RWPE2 (cell line): ENCODE results near the gene BMP8A.

Experiments
- ATAC-seq: fragments of 200-7000 bp; cut with Tn5 transposase; 3 replicates; pipeline ENCODE4 v1.9.1; 2021; ENCODE audit warnings: low read depth
- DNase-seq: peaks from one replicate; pipeline ENCODE4 v3.0.0-alpha.2; 2020; ENCODE audit warnings: low spot score
- H3K27ac ChIP-seq: fragments of 450-650 bp; 2 replicates; pipeline ENCODE4 v1.5.1; 2017; ENCODE audit warnings: mild to moderate bottlenecking; ENCODE audit not compliant: poor library complexity, severe bottlenecking
- H3K27me3 ChIP-seq: fragments of 250-450 bp; sonication (Bioruptor Pico); 2 replicates; pipeline ENCODE4 v1.5.1; 2021; ENCODE audit warnings: mild to moderate bottlenecking, moderate library complexity; ENCODE audit not compliant: insufficient read depth, poor library complexity, severe bottlenecking
- H3K36me3 ChIP-seq: fragments of 250-450 bp; sonication (Bioruptor Pico); 2 replicates; pipeline ENCODE4 v1.5.1; 2020; ENCODE audit warnings: low read depth, mild to moderate bottlenecking, moderate library complexity
- H3K4me1 ChIP-seq: fragments of 250-450 bp; sonication (Bioruptor Pico); 2 replicates; pipeline ENCODE4 v1.5.1; 2021; ENCODE audit warnings: mild to moderate bottlenecking, moderate library complexity; ENCODE audit not compliant: insufficient read depth, poor library complexity, severe bottlenecking
- H3K4me3 ChIP-seq: fragments of 250-450 bp; sonication (Bioruptor Pico); 2 replicates; pipeline ENCODE4 v1.5.1; 2021; ENCODE audit warnings: mild to moderate bottlenecking, moderate library complexity; ENCODE audit not compliant: severe bottlenecking
- H3K9me3 ChIP-seq: fragments of 250-450 bp; sonication (Bioruptor Pico); 2 replicates; pipeline ENCODE4 v1.5.1; 2021; ENCODE audit warnings: mild to moderate bottlenecking, moderate library complexity; ENCODE audit not compliant: severe bottlenecking
- TF ChIP-seq, protein P1 (sequence below): fragments of 450-650 bp; IDR thresholded peaks from one replicate; pipeline ENCODE4 v1.5.1; 2017; ENCODE audit warnings: mild to moderate bottlenecking, moderate library complexity; ENCODE audit not compliant: poor library complexity, severe bottlenecking

BMP8A gene

DNA sequence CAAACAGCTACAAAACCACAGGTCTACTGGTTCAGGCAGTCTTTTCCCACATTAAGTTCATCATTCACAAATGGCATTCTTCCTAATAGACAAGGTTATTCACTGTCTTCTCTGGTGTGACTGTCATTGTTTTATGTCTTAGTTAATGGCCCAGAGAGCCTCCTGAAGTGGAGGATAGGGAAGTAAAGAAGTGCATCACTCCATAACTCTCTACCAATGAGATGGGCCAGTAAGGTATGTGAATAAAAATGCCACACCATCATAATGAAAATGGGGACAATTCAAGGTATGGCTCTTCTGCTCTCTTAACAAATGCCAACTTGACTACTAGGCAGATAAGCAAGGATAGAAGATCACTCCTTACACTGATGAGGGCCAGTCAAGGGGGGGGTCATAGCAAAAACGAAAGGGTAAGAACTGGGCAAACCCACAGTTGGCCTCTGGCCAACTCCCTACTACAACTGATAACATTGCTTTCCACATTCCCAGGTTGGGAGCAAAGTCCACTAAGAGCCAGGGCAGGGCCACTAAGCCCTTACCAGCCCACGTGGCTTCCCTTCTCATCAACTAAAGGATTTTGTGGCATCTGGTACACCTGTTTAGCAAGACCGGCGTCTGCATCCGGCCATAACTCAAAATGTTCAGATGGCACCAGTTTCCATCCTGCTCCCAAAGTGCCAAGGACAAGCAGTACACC lies 75.2 kb downstream of the BMP8A start:
- no peak overlapping the region for H3K27ac ChIP-seq
- H3K4me1 ChIP-seq = no peaks in the 10 kb centered on the region
- H3K36me3 ChIP-seq = peaks cover 100% of the 10 kb centered on the region
- TF ChIP-seq, protein P1, sequence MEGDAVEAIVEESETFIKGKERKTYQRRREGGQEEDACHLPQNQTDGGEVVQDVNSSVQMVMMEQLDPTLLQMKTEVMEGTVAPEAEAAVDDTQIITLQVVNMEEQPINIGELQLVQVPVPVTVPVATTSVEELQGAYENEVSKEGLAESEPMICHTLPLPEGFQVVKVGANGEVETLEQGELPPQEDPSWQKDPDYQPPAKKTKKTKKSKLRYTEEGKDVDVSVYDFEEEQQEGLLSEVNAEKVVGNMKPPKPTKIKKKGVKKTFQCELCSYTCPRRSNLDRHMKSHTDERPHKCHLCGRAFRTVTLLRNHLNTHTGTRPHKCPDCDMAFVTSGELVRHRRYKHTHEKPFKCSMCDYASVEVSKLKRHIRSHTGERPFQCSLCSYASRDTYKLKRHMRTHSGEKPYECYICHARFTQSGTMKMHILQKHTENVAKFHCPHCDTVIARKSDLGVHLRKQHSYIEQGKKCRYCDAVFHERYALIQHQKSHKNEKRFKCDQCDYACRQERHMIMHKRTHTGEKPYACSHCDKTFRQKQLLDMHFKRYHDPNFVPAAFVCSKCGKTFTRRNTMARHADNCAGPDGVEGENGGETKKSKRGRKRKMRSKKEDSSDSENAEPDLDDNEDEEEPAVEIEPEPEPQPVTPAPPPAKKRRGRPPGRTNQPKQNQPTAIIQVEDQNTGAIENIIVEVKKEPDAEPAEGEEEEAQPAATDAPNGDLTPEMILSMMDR = no peak
- no peaks in the 10 kb centered on the region for H3K27me3 ChIP-seq
- ATAC-seq (no peak), DNase-seq (no peak)
- no peak overlapping the region for H3K4me3 ChIP-seq
- H3K9me3 ChIP-seq = no peaks in the 10 kb centered on the region

DNA sequence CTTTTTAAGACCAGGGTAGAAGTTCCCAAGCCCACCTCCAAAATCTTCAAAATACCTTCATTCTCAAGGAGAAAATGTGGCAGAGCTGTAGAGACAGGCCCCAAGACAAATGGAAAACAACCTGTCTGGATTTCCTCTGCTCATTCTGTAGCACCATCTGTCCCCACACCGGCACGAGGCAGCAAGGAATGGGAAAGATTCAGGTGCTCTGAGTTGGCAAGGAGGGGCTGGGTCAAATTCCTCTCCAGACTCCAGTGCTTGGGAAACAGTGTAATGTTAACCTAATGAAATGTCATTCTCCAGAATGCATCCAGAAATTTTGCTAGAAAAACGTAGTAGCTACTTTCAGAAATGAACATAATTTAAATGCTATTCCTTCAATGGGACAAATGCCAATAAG lies 75.9 kb downstream of the BMP8A start:
- Histone ChIP-seq H3K36me3 (peaks cover 100% of the 10 kb centered on the region), H3K4me3 (no peak overlapping the region), H3K27ac (no peak overlapping the region), H3K4me1 (no peaks in the 10 kb centered on the region), H3K27me3 (no peaks in the 10 kb centered on the region), H3K9me3 (no peaks in the 10 kb centered on the region)
- DNase-seq = no peak
- TF ChIP-seq, protein P1 = no peak
- no peak for ATAC-seq

DNA sequence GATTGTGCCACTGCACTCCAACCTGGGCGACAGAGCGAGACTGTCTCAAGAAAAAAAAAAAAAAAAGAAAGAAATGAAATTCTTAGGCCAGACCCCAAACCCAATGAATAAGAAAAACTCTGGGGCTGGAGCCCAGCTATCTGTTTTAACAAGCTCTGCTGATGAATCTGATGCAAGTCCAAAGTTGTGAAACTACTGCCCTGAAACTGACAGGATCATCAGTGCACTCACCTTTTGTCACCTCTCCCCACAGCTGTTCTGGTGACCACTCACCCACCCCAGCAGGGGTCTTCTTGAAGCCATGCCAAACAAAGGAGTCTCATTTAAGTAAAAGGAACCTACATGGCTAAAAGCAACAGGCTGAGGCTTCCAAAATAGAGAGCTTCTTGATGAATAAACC lies 76.8 kb downstream of the BMP8A start:
- Histone ChIP-seq H3K4me1 (no peaks in the 10 kb centered on the region), H3K9me3 (no peaks in the 10 kb centered on the region), H3K27me3 (no peaks in the 10 kb centered on the region), H3K4me3 (no peak overlapping the region), H3K36me3 (peaks cover 100% of the 10 kb centered on the region), H3K27ac (no peak overlapping the region)
- ATAC-seq (no peak), DNase-seq (no peak)
- TF ChIP-seq, protein P1 = no peak

DNA sequence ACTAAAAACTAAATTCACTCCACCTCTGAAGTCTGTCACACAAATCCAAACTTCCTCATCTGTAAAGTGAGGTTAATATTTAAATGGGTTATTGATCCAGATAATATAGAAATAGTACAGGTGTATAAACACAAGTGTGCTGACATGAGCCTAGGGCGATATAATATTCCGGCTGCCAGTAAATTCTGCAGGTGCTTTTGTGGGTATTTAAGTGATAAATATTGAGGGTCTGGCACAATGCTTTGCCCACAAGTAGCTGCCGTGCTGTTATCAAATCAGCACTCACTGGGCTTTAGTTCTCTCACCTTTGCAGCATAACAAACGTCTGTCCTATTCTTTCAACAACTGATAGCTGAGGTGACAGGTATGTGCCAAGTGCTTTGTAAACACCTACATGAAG lies 77.6 kb downstream of the BMP8A start:
- no peak overlapping the region for H3K27ac ChIP-seq
- peaks cover 8% of the 10 kb centered on the region for H3K4me1 ChIP-seq
- H3K36me3 ChIP-seq = peaks cover 100% of the 10 kb centered on the region
- no peaks in the 10 kb centered on the region for H3K27me3 ChIP-seq
- DNase-seq = no peak
- TF ChIP-seq, protein P1 = no peak
- no peak for ATAC-seq
- H3K4me3 ChIP-seq = no peak overlapping the region
- no peaks in the 10 kb centered on the region for H3K9me3 ChIP-seq

DNA sequence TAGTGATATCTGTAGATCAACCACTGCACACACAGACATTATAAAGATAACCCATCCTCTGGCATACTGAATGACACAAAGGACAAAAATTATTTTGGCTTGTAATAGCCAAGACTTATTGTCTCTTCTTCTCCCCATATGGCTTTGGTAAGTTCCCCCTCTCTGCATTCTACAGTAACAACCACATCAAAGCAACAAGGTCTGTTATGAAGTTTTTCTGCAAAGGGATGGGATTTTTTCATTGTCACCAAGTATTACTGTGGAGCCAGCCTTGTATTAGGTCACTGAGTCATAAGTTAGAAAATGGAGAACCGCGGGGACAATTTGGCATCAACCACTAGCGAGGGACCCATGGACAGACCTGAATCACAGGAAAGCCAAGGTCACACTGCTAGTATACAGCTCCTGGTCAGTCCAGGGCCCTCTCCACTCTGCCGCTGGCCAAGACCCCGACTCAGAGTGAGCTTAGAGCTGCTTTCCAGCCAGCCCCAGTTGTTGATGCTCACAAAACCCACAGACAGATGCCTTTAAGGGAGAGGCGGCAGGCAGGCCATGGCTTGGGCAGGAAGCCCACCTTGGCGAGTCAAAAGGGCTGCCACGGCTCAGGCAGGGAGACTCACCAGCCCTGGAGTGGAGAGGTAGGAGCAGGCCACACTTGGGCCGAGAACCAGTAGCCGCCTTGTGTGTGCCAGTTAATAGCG lies 79.2 kb downstream of the BMP8A start:
- H3K4me3 ChIP-seq = no peak overlapping the region
- ATAC-seq (no peak), DNase-seq (no peak)
- no peak overlapping the region for H3K27ac ChIP-seq
- H3K4me1 ChIP-seq = peaks cover 8% of the 10 kb centered on the region
- peaks cover 100% of the 10 kb centered on the region for H3K36me3 ChIP-seq
- H3K9me3 ChIP-seq = no peaks in the 10 kb centered on the region
- TF ChIP-seq, protein P1 = no peak
- no peaks in the 10 kb centered on the region for H3K27me3 ChIP-seq
